HG03575 (cell line): ENCODE data around the gene HMMR.
"Not testable (repeated sequence)": the region's sequence is repeated elsewhere in the genome, so short reads cannot be mapped to it uniquely, and the experiment has no call there.

Experiments
- ATAC-seq: cut with Tn5 transposase; IDR thresholded peaks from one replicate; pipeline ENCODE4 v1.9.1; 2021; ENCODE audit not compliant: unreplicated experiment, insufficient number of reproducible peaks, low FRiP score; ENCODE audit errors: extremely low read depth

Gene HMMR

GRCh38 chr5:163460562-163461171, at the start of gene HMMR:
HMMR (plus strand) TSS chr5:163460632; CDS start chr5:163460693, 61 bp downstream.
- no peak for ATAC-seq

- not testable (repeated sequence) for ATAC-seq
These were observed 44.8 kb upstream of the HMMR start for GRCh38 chr5:163415673-163416072.

- no peak for ATAC-seq
These were observed 35.6 kb upstream of the HMMR start for GRCh38 chr5:163424836-163425235.

GRCh38 chr5:163426128-163426527, 34.3 kb upstream of the HMMR start:
- not testable (repeated sequence) for ATAC-seq

- no peak for ATAC-seq
These were observed 27.9 kb upstream of the HMMR start for GRCh38 chr5:163432544-163432943.

GRCh38 chr5:163433271-163433670, 27.2 kb upstream of the HMMR start:
- ATAC-seq = no peak

GRCh38 chr5:163434401-163434866, 26.0 kb upstream of the HMMR start:
- ATAC-seq = no peak

GRCh38 chr5:163436515-163436914, 23.9 kb upstream of the HMMR start:
- no peak for ATAC-seq

- no peak for ATAC-seq
These were observed 23.5 kb upstream of the HMMR start for GRCh38 chr5:163437011-163437308.

- peak; percentile 96 for ATAC-seq
These were observed 22.9 kb upstream of the HMMR start, which contains the start of gene CCNG1 for GRCh38 chr5:163437309-163438182. CCNG1 (plus strand) TSS chr5:163437595; CDS start chr5:163439257, 1,662 bp downstream.

GRCh38 chr5:163439092-163439425, 21.4 kb upstream of the HMMR start:
- no peak for ATAC-seq

- ATAC-seq = no peak
These were observed 19.5 kb upstream of the HMMR start for GRCh38 chr5:163440954-163441353.

- no peak for ATAC-seq
These were observed 15.9 kb upstream of the HMMR start for GRCh38 chr5:163444526-163444925.

GRCh38 chr5:163445345-163445744, 15.1 kb upstream of the HMMR start:
- ATAC-seq = no peak

- no peak for ATAC-seq
These were observed 13.2 kb upstream of the HMMR start for GRCh38 chr5:163447191-163447590.

GRCh38 chr5:163447875-163448274, 12.6 kb upstream of the HMMR start:
- no peak for ATAC-seq

- ATAC-seq = no peak
These were observed 11.9 kb upstream of the HMMR start for GRCh38 chr5:163448491-163448890.

- ATAC-seq = no peak
These were observed 8.9 kb upstream of the HMMR start for GRCh38 chr5:163451489-163451888.

- ATAC-seq = no peak
These were observed 6.7 kb upstream of the HMMR start for GRCh38 chr5:163453705-163454104.

GRCh38 chr5:163455406-163455805, 5.0 kb upstream of the HMMR start:
- ATAC-seq = not testable (repeated sequence)
